GM23248 (cell line): ENCODE data around the gene PANK2. TPM values are rescaled to one million over a fixed set of nuclear protein-coding genes. Genes with fewer than 3 reads are reported as not detected.
"Not testable (repeated sequence)": the region's sequence is repeated elsewhere in the genome, so short reads cannot be mapped to it uniquely, and the experiment has no call there.

Experiments
- DNase-seq: peaks from one replicate; pipeline ENCODE4 v3.0.0-alpha.2; 2015
- H2AFZ ChIP-seq: fragments of 200-600 bp; sonication (generic); 2 replicates; pipeline ENCODE4 v1.6.1; 2016; ENCODE audit warnings: antibody characterized with exemption
- H3F3A ChIP-seq: fragments of 200-600 bp; sonication (generic); 2 replicates; pipeline ENCODE4 v1.6.1; 2016; ENCODE audit warnings: mild to moderate bottlenecking, antibody characterized with exemption, mixed run types; ENCODE audit not compliant: insufficient read depth
- H3K27ac ChIP-seq: fragments of 200-600 bp; sonication (generic); 2 replicates; pipeline ENCODE4 v1.5.1; 2016; ENCODE audit warnings: mild to moderate bottlenecking
- H3K27me3 ChIP-seq: fragments of 200-600 bp; sonication (generic); replicated peaks from 2 replicates; pipeline ENCODE4 v1.6.1; 2016; ENCODE audit warnings: mild to moderate bottlenecking; ENCODE audit not compliant: insufficient read depth
- H3K36me3 ChIP-seq: fragments of 200-600 bp; sonication (generic); 2 replicates; pipeline ENCODE4 v1.6.1; 2016; ENCODE audit warnings: low read depth, mild to moderate bottlenecking
- H3K4me1 ChIP-seq: fragments of 200-600 bp; sonication (generic); 2 replicates; pipeline ENCODE4 v1.6.1; 2016; ENCODE audit warnings: mild to moderate bottlenecking; ENCODE audit not compliant: insufficient read depth
- H3K4me2 ChIP-seq: fragments of 200-600 bp; sonication (generic); one replicate; pipeline ENCODE4 v1.6.1; 2016; ENCODE audit warnings: mild to moderate bottlenecking; ENCODE audit not compliant: unreplicated experiment
- H3K4me3 ChIP-seq: fragments of 200-600 bp; sonication (generic); 2 replicates; pipeline ENCODE4 v1.5.1; 2016; ENCODE audit warnings: mild to moderate bottlenecking
- H3K79me2 ChIP-seq: fragments of 200-600 bp; sonication (generic); 2 replicates; pipeline ENCODE4 v1.6.1; 2016; ENCODE audit warnings: mild to moderate bottlenecking; ENCODE audit not compliant: insufficient read depth
- H3K9ac ChIP-seq: fragments of 200-600 bp; sonication (generic); 2 replicates; pipeline ENCODE4 v1.6.1; 2016; ENCODE audit warnings: mild to moderate bottlenecking
- H3K9me2 ChIP-seq: fragments of 200-600 bp; sonication (generic); 2 replicates; pipeline ENCODE4 v1.6.1; 2016; ENCODE audit warnings: mixed run types, mild to moderate bottlenecking, moderate library complexity; ENCODE audit not compliant: insufficient read depth
- H3K9me3 ChIP-seq: fragments of 200-600 bp; sonication (generic); one replicate; pipeline ENCODE4 v1.6.1; 2017; ENCODE audit warnings: low read depth
- H4K20me1 ChIP-seq: fragments of 200-600 bp; sonication (generic); 2 replicates; pipeline ENCODE4 v1.6.0; 2016; ENCODE audit not compliant: insufficient read depth
- EZH2 ChIP-seq: fragments of 200-600 bp; sonication (generic); IDR thresholded peaks from 2 replicates; pipeline ENCODE4 v1.6.1; 2018; ENCODE audit warnings: antibody characterized with exemption, mild to moderate bottlenecking; ENCODE audit not compliant: insufficient read depth, poor library complexity, severe bottlenecking
- EZH2phosphoT487 ChIP-seq: fragments of 200-600 bp; sonication (generic); IDR thresholded peaks from 2 replicates; pipeline ENCODE4 v1.6.1; 2018; ENCODE audit warnings: antibody characterized with exemption, moderate library complexity, mild to moderate bottlenecking, low read depth; ENCODE audit not compliant: insufficient read depth
- WGBS, 2 experiments: methylation state at CpG; one replicate each; pipeline ENCODE4 v1.1.6; 2015 to 2017; ENCODE audit warnings: low lambda C conversion rate in 2 of 2, low coverage in 1 of 2; ENCODE audit errors: missing lambda C conversion rate in 2 of 2; 5-methylcytosine and 5-hydroxymethylcytosine counted together
- in situ Hi-C: fragments of 300-500 bp; cut with MboI; formaldehyde crosslinking; loops from 2 replicates; pipeline ENCODE4 v1.15.0; 2020
- polyA plus RNA-seq: library from polyadenylated mRNA; unstranded; fragments of >200 nt; fragmentation: Nextera tagmentation; extraction: Ambion mirVana; gene quantifications from 2 replicates; pipeline ENCODE4 v1.2.1, GENCODE V29; 2016
- total RNA-seq: library from RNA; depleted of rRNA; stranded (reverse); fragments of >200 nt; shearing (Covaris generic); gene quantifications from 2 replicates; pipeline ENCODE4 v1.2.3, GENCODE V29; 2014

PANK2 gene
- total and polyA plus RNA-seq, 2 experiments from 2014 or later = 30.6 to 43.7 TPM

GRCh38 chr20:3904224-3904623 is 15.0 kb downstream of the PANK2 start:
- TF ChIP-seq EZH2 (no peak), EZH2phosphoT487 (no peak)
- Histone ChIP-seq H3K9me2 (no peaks in the 10 kb centered on the region), H3K4me1 (peaks cover 40% of the 10 kb centered on the region), H3K27ac (peak overlapping the region; percentile 2; the same call in 1 of the 2 replicates), H3F3A (peaks cover 36% of the 10 kb centered on the region), H3K27me3 (no peaks in the 10 kb centered on the region), H2AFZ (no peak overlapping the region), H3K9ac (no peak overlapping the region), H3K4me2 (no peak overlapping the region), H3K9me3 (no peaks in the 10 kb centered on the region), H3K79me2 (peaks cover 100% of the 10 kb centered on the region), H3K4me3 (no peak overlapping the region), H3K36me3 (peaks cover 18% of the 10 kb centered on the region), H4K20me1 (peaks cover 60% of the 10 kb centered on the region; the same call in 1 of the 2 replicates)
- WGBS, 2 experiments = 36 to 41% methylated on average over 2 of the region's 2 CpGs
- no peak for DNase-seq
- in situ Hi-C loops = no loop called here

- peaks cover 36% of the 10 kb centered on the region for H3K4me1 ChIP-seq
- WGBS, 2 experiments = 86 to 88% methylated on average over 5 of the region's 5 CpGs
- 0 out of 2 replicates have a peak overlapping the region, but pooled peaks have one; percentile 28 for H3K27ac ChIP-seq
- TF ChIP-seq EZH2phosphoT487 (no peak), EZH2 (no peak)
- no peak overlapping the region for H3K4me3 ChIP-seq
- DNase-seq = no peak
- H3K36me3 ChIP-seq = peaks cover 24% of the 10 kb centered on the region
- peaks cover 34% of the 10 kb centered on the region for H3F3A ChIP-seq
- H3K9me2 ChIP-seq = no peaks in the 10 kb centered on the region
- no peak overlapping the region for H3K9ac ChIP-seq
- no peaks in the 10 kb centered on the region for H3K9me3 ChIP-seq
- no peaks in the 10 kb centered on the region for H3K27me3 ChIP-seq
- peaks cover 54% of the 10 kb centered on the region; the same call in 1 of the 2 replicates for H4K20me1 ChIP-seq
- in situ Hi-C loops = no loop called here
- no peak overlapping the region for H3K4me2 ChIP-seq
- H3K79me2 ChIP-seq = peaks cover 100% of the 10 kb centered on the region
- no peak overlapping the region for H2AFZ ChIP-seq
Measured at GRCh38 chr20:3904857-3905256, 15.7 kb downstream of the PANK2 start.

GRCh38 chr20:3906744-3907721 is 17.8 kb downstream of the PANK2 start:
- H3K9ac ChIP-seq, H3K9me2 ChIP-seq, H3K27ac ChIP-seq, in situ Hi-C loops, H3K9me3 ChIP-seq, H3K4me3 ChIP-seq, DNase-seq, H2AFZ ChIP-seq, H3K27me3 ChIP-seq, H3K4me2 ChIP-seq: not testable (repeated sequence)
- peaks cover 100% of the 10 kb centered on the region for H3K79me2 ChIP-seq
- H3K4me1 ChIP-seq = peaks cover 14% of the 10 kb centered on the region
- WGBS, 2 experiments = 96 to 98% methylated on average over 15 to 17 of the region's 17 CpGs
- peaks cover 24% of the 10 kb centered on the region for H3F3A ChIP-seq
- peaks cover 41% of the 10 kb centered on the region for H3K36me3 ChIP-seq
- peaks cover 50% of the 10 kb centered on the region; the same call in 1 of the 2 replicates for H4K20me1 ChIP-seq

GRCh38 chr20:3908667-3909066 is 19.5 kb downstream of the PANK2 start:
- H3K4me3 ChIP-seq = no peak overlapping the region
- TF ChIP-seq EZH2phosphoT487 = no peak
- TF ChIP-seq EZH2 = no peak
- peaks cover 17% of the 10 kb centered on the region; the same call in 1 of the 2 replicates for H3F3A ChIP-seq
- 71 to 80% methylated on average over 4 of the region's 4 CpGs for WGBS, 2 experiments
- no peak overlapping the region for H3K4me2 ChIP-seq
- H4K20me1 ChIP-seq = peaks cover 47% of the 10 kb centered on the region; the same call in 1 of the 2 replicates
- no peak for DNase-seq
- peaks cover 99% of the 10 kb centered on the region for H3K79me2 ChIP-seq
- H3K27ac ChIP-seq = no peak overlapping the region
- H3K36me3 ChIP-seq = peaks cover 53% of the 10 kb centered on the region
- H3K9me2 ChIP-seq = no peaks in the 10 kb centered on the region
- H3K27me3 ChIP-seq = no peaks in the 10 kb centered on the region
- H3K9me3 ChIP-seq = no peaks in the 10 kb centered on the region
- H2AFZ ChIP-seq = no peak overlapping the region
- in situ Hi-C loops = no loop called here
- H3K4me1 ChIP-seq = 0 out of 2 replicates have a peak, but pooled peaks cover 7% of the 10 kb centered on the region
- H3K9ac ChIP-seq = no peak overlapping the region
